Endothelial cell of umbilical vein (primary cell): ENCODE measurements around the gene ASRGL1. TPM values are rescaled to one million over a fixed set of nuclear protein-coding genes. Genes with fewer than 3 reads are reported as not detected.

ENCODE experiments used
- BruUV-seq: library from RNA; stranded (reverse); fragments of 400-500 nt; replicated peaks from 2 replicates; lab custom pipeline; 2021; lab: Mats Ljungman, UMichigan
- CTCF ChIA-PET: fragments of 300-600, 350-600 bp; sonication (Branson Sonifier 250); formaldehyde crosslinking; loops from one replicate; lab custom pipeline; 2021; ENCODE audit warnings: antibody characterized with exemption, inconsistent platforms; lab: Charles Lee
- POLR2A ChIA-PET: fragments of 300-600, 350-600 bp; sonication (Branson Sonifier 250); formaldehyde crosslinking; loops from one replicate; lab custom pipeline; 2021; ENCODE audit warnings: antibody characterized with exemption, inconsistent platforms; lab: Charles Lee
- DNase-seq: peaks from one replicate; pipeline ENCODE4 v3.0.0-alpha.2; 2011; ENCODE audit warnings: low read depth, low spot score
- FAIRE-seq: peaks from 2 replicates; lab custom pipeline; 2011; peaks lifted over from hg19 to GRCh38; lab: Jason Lieb, UNC
- H2AFZ ChIP-seq: 2 replicates; pipeline ENCODE4 v1.6.0; 2012; ENCODE audit warnings: low read depth, low read length, control low read depth, inconsistent platforms
- H3K27ac ChIP-seq: 2 replicates; pipeline ENCODE4 v1.5.1; 2011; ENCODE audit warnings: low read depth, mild to moderate bottlenecking, control low read depth, low read length, moderate library complexity; ENCODE audit not compliant: insufficient read depth
- H3K27me3 ChIP-seq, 2 experiments: 2 replicates each; pipeline versions ENCODE4 v1.6.0 to v1.6.1; 2011; ENCODE audit warnings: low read length in 2 of 2, mixed read lengths in 1 of 2; ENCODE audit not compliant: control insufficient read depth in 2 of 2, insufficient read depth in 2 of 2
- H3K36me3 ChIP-seq, 2 experiments: 2 replicates in 1 of 2; 3 replicates in 1 of 2; pipeline ENCODE4 v1.5.1; 2011; ENCODE audit warnings: low read length in 2 of 2, mild to moderate bottlenecking in 1 of 2, moderate library complexity in 1 of 2; ENCODE audit not compliant: control insufficient read depth in 2 of 2, insufficient read depth in 2 of 2; ENCODE audit errors: extremely low read depth in 1 of 2
- H3K4me1 ChIP-seq: 3 replicates; pipeline ENCODE4 v1.5.1; 2011; ENCODE audit warnings: mild to moderate bottlenecking, low read length; ENCODE audit not compliant: control insufficient read depth, insufficient read depth; ENCODE audit errors: extremely low read depth
- H3K4me2 ChIP-seq: 2 replicates; pipeline ENCODE4 v1.6.1; 2011; ENCODE audit warnings: low read length, control low read depth, mixed read lengths; ENCODE audit not compliant: insufficient read depth
- H3K4me3 ChIP-seq, 3 experiments: fragments of 200-600 bp in 1 of 3; sonication (generic), shearing (Covaris generic) in 1 of 3; replicated peaks in 1 of 3; 2 replicates each; pipeline ENCODE4 v1.5.1; 2011 to 2016; ENCODE audit warnings: control low read depth in 3 of 3, low read length in 3 of 3, mild to moderate bottlenecking in 2 of 3, inconsistent platforms in 1 of 3, low read depth in 1 of 3, moderate library complexity in 1 of 3; ENCODE audit not compliant: insufficient read depth in 1 of 3
- H3K79me2 ChIP-seq: 2 replicates; pipeline ENCODE4 v1.6.0; 2012; ENCODE audit warnings: low read length, inconsistent platforms; ENCODE audit not compliant: control insufficient read depth, insufficient read depth
- H3K9ac ChIP-seq: replicated peaks from 2 replicates; pipeline ENCODE3; 2011; ENCODE audit warnings: low read length, control low read depth; ENCODE audit not compliant: insufficient read depth; ENCODE audit errors: extremely low read depth
- H3K9me1 ChIP-seq: replicated peaks from 3 replicates; pipeline ENCODE4 v1.6.0; 2011; ENCODE audit warnings: mild to moderate bottlenecking, low read length; ENCODE audit not compliant: control insufficient read depth, insufficient read depth; ENCODE audit errors: extremely low read depth
- H3K9me3 ChIP-seq: replicated peaks from 2 replicates; pipeline ENCODE4 v1.5.1; 2012; ENCODE audit warnings: low read length, inconsistent platforms; ENCODE audit not compliant: control insufficient read depth, insufficient read depth
- H4K20me1 ChIP-seq: replicated peaks from 2 replicates; pipeline ENCODE3; 2011; ENCODE audit warnings: mild to moderate bottlenecking, low read length; ENCODE audit not compliant: control insufficient read depth, insufficient read depth; ENCODE audit errors: extremely low read depth
- CTCF ChIP-seq, 2 donors: IDR thresholded peaks; 1 replicate in 1 of 2; 2 replicates in 1 of 2; pipeline ENCODE4 v1.5.1; 2011; ENCODE audit warnings: low read length in 2 of 2, mild to moderate bottlenecking in 2 of 2, moderate library complexity in 2 of 2, control low read depth in 1 of 2, inconsistent platforms in 1 of 2, low read depth in 1 of 2; ENCODE audit not compliant: insufficient read depth in 1 of 2; ENCODE audit errors: extremely low read depth in 1 of 2
- JUN ChIP-seq: IDR thresholded peaks from 2 replicates; pipeline ENCODE4 v1.6.1; 2011; ENCODE audit warnings: borderline replicate concordance, low read depth; ENCODE audit not compliant: insufficient read length, insufficient read depth
- MAX ChIP-seq: IDR thresholded peaks from 2 replicates; pipeline ENCODE4 v1.6.1; 2011; ENCODE audit not compliant: insufficient read depth, insufficient read length
- MYC ChIP-seq: IDR thresholded peaks from one replicate; pipeline ENCODE4 v1.6.1; 2011; ENCODE audit warnings: mild to moderate bottlenecking, low read depth, low read length
- POLR2A ChIP-seq: IDR thresholded peaks from 2 replicates; pipeline ENCODE4 v1.6.1; 2012; ENCODE audit warnings: low read depth, mild to moderate bottlenecking, control low read depth, low read length
- dilution Hi-C: fragments of 300-500 bp; cut with MboI; formaldehyde crosslinking; loops from one replicate; pipeline ENCODE4 v1.15.0; 2019; ENCODE audit warnings: low sequenced_read_pairs; ENCODE audit not compliant: extremely low pct_ligation_motif_present
- intact Hi-C: fragments of 100-400 bp; cut with micrococcal nuclease; formaldehyde crosslinking; loops from one replicate; pipeline ENCODE4 v1.10.0; 2022
- polyA plus RNA-seq, 4 experiments: library from polyadenylated mRNA; depleted of rRNA in 3 of 4; stranded (reverse) in 3 of 4; unstranded in 1 of 4; fragments of >200 nt; gene quantifications; 2 replicates each; pipeline versions ENCODE4 v1.2.1 to v1.2.3, GENCODE V29; 2011 to 2012; ENCODE audit warnings: missing spikeins in 1 of 4
- total RNA-seq: library from RNA; stranded (reverse); gene quantifications from 2 replicates; pipeline ENCODE4 v1.2.3, GENCODE V29; 2021

ASRGL1 gene
- total and polyA plus RNA-seq, 2 donors (not counting 3 experiments of a cell fraction or from before 2014, with no cell fraction given) = 33.1 to 36.0 TPM

- H2AFZ ChIP-seq = no peak overlapping the region
- DNase-seq = no peak
- H3K9me3 ChIP-seq = no peaks in the 10 kb centered on the region
These were observed 93.2 kb downstream of the ASRGL1 start for GRCh38 chr11:62430425-62430824.

More at GRCh38 chr11:62430425-62430824, 93.2 kb downstream of the ASRGL1 start:
- H3K9me1 ChIP-seq = no peaks in the 10 kb centered on the region
- FAIRE-seq = no peak
- no peak overlapping the region for H3K9ac ChIP-seq
- no peaks in the 10 kb centered on the region for H4K20me1 ChIP-seq
- no peaks in the 10 kb centered on the region for H3K4me1 ChIP-seq
- no peak overlapping the region for H3K4me3 ChIP-seq
- POLR2A ChIA-PET = no interaction called here
- no peaks in the 10 kb centered on the region for H3K36me3 ChIP-seq
- BruUV-seq = no TSS peak
- H3K27me3 ChIP-seq = no peaks in the 10 kb centered on the region
- no peak overlapping the region for H3K27ac ChIP-seq
- dilution Hi-C loops = no loop called here
- H3K4me2 ChIP-seq = no peak overlapping the region
- H3K79me2 ChIP-seq = no peaks in the 10 kb centered on the region
- intact Hi-C loops = no loop called here
- CTCF ChIA-PET = interaction anchor here (1.4 kb wide), 1 partner anchor 8 kb away, joined by 3 read pairs; no protein-coding TSS in a partner anchor
- no peak for TF ChIP-seq MYC
- no peak for TF ChIP-seq JUN
- TF ChIP-seq POLR2A = no peak
- no peak for TF ChIP-seq MAX
- no peak for TF ChIP-seq CTCF (IDR thresholded peaks at IDR 0.05; ENCODE audit: extremely low read depth in 1 of 2, insufficient read depth in 1 of 2, low read depth in 1 of 2, low read length in 2 of 2)
